IPS-NIHi11 (cell line): Measurements from ENCODE around the gene ENTHD1.
"Not testable (repeated sequence)": the region's sequence is repeated elsewhere in the genome, so short reads cannot be mapped to it uniquely, and the experiment has no call there.

Experiments
- DNase-seq: peaks from one replicate; pipeline ENCODE4 v3.0.0; 2012; ENCODE audit warnings: mixed read lengths, low spot score

The ENTHD1 gene

DNA sequence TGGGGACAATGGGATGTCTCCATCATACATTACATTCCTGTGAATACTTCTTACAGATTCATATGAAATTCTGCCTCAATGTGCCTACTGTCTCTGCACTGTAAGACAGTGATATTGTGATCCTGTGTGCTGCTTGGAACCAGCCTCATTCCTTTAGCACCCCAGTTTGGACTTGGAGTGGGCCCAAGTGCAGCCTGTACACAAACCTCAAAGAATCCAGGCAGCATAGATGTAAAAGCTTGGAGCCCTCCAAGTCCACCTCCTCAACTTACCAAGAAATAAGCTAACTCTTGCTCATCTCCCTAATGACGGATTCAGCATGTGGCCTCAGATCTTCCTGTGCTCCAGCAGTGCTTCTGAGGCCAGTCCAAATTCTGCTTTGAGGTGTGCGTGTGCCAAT lies 31.7 kb upstream of the ENTHD1 start:
- no peak for DNase-seq

DNA sequence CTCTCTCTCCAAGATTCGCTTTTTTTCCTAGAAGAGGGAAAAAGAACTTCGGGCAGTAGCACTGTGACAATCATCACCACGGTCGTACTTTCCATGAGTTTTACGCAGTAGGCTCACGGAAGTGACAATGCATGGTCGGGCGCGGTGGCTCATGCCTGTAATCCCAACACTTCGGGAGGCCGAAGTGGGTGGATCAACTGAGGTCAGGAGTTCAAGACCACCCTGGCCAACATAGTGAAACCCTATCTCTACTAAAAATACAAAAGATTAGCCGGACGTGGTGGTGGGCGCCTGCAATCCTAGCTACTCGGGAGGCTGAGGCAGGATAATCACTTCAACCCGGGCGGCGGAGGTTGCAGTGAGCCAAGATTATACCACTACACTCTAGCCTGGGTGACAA lies 30.7 kb upstream of the ENTHD1 start:
- DNase-seq, result no peak

DNA sequence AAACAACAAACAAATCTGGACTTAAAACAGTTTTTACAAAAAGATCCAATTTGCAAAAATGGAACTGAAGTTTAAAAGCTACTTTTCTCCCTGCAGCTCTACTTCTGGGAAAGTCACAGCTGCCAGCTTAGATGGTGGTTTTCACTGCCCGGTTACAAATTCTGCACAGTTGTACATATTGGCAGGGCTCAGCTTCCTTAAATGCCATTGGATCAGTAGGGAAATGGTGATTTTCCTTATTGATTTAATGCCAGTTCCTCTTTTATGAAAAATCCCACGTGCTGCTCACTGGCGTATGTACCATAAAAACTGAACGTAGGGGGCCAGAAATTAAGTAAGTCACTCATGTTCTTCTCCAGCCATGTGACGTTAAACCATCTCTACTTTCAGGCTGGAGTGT lies 30.1 kb upstream of the ENTHD1 start:
- DNase-seq, result no peak

DNA sequence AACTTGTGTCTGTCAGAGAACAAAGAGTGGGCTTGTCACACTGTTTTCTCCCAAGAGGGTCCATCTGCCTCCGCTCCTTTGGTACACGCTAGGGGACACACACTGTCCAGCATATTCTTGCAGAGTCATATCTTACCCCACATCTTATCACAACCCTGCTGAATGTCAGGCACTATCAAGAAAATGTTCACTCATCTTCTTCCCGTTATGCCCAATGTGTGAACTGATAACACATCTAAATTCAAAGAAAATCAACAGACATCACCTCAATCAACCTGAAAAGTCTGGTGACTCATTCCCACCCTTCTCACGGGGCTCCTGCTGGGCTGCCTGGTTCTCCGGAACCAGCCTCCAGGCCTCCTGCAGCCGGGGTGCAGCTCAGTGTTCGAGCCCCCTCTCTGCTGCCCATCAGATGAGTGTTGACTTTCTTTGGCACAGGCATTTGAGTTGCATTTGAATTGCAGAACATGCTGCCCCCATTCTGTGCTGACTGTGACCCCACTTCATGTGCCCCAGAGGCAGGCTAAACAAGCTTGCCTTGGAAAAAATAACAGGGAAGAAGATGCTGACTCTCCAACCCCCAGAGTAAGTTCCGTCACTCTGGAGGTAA lies 26.7 kb upstream of the ENTHD1 start:
- no peak for DNase-seq

GRCh38 chr22:39917776-39918495 lies 24.4 kb upstream of the ENTHD1 start:
- DNase-seq, result no peak

DNA sequence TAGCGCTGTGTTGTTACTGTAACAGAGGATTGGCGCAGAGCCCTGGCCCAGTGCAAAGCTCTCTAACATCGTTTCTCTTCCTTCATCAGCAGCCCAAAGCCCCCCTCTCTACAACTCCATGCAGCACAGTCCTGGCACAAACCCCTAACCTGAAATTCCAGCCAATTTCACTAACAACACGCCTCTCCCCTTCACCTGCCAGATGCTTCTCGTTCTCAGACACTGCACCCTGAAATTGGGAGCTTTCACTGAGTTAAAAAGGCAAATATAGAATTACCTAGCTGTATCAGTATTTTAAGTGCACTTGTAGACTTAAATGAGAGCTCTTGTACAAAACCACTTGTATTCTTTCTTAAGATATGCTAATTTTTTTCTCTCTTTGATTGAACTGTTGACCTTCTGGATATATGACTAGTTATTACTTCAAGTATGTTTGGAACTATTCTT lies 23.7 kb upstream of the ENTHD1 start:
- DNase-seq, result no peak

DNA sequence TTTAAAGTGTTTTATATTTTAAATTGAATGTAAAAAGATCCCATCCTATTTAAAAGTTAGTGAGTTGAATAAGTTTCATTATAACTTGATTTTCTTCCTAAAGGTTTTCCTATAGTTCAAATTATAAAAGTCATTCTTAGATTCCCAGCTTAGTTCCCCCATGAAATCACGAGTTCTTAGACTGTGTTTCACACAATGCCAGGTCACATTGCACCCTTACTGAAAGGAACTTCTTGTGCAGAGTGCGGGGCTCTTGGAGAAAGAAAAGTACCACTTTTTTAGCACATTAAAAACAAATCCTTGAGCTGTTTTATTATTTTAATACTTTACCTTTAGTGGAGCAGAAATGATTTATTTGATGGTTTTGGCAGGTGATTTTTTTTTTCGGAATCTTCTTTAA lies 22.9 kb upstream of the ENTHD1 start:
- DNase-seq, result no peak

DNA sequence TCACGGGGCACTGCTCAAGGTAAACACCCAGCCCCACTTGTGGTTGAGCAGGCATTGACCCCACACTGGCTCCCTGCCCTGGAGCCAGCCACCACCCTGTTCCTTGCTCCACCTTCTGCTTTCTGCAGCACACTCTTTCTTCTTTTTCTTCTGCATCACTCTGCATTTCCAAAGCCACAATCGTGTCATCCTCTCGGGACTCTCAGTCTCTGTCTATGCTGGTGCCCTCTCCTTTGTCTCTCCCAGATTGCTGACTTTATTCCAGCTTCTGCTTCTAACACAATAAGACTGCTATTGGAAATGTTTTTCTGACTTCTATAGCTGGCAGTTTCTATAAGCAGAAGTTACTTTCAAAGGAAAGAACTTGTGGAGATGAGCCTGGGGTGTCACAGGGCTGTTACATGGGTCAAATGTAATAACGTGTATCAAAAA lies 21.8 kb upstream of the ENTHD1 start:
- DNase-seq, result no peak

DNA sequence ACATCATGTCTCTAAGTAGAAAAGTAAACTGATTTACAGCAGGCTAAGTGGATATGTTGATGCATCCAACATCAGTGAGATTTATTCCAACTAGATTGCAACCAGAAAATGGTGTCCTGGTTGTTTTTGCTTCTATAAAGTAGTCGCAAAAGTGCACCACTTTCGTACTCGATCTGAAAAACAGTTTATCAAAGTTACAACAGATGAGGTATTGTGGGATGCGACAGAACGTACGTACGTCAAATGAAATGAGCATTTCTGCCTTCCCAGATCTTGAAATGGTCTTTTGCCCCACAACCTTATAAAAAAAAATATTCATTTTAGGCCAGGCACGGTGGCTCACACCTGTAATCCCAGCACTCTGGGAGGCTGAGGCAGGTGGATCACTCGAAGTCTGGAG lies 21.0 kb upstream of the ENTHD1 start:
- no peak for DNase-seq

DNA sequence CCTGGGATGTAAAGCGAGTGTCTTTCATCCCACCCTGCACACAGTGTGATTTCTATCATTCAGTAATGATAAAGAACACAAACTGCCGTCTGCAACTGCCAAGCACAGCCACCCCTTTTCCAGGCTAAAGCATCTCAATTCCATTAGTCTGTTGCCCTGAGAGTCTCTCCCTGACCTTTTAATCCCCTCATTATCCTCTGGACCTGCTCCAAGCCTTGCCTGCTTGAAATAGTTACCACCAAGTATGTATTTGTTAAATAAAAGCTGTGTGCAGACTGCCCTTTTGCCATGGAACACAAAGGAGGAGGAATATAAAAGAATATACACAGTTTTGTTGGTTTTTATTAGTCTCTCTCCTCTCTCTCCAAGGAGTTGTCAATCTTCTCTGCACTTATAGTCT lies 20.3 kb upstream of the ENTHD1 start:
- DNase-seq, result no peak

DNA sequence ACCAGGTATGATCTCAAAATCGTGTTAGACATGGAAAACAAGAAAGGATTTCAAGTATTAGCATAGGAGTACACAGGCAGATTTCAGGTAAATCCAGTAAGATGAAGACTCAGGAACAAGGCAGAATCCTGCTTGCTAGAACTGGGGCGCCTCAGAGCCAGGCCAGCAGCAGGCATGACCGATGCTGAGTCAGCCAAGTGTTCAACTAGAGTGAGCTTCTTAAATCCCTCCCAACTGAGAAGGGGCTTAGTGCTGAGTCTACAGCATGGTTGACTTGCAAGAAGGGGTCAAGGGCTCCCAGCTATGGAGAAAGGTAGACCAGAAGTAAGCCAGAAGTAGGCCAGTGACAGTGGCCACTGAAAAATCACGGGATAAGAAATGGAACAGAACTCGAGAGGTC lies 19.8 kb upstream of the ENTHD1 start:
- DNase-seq, result no peak

DNA sequence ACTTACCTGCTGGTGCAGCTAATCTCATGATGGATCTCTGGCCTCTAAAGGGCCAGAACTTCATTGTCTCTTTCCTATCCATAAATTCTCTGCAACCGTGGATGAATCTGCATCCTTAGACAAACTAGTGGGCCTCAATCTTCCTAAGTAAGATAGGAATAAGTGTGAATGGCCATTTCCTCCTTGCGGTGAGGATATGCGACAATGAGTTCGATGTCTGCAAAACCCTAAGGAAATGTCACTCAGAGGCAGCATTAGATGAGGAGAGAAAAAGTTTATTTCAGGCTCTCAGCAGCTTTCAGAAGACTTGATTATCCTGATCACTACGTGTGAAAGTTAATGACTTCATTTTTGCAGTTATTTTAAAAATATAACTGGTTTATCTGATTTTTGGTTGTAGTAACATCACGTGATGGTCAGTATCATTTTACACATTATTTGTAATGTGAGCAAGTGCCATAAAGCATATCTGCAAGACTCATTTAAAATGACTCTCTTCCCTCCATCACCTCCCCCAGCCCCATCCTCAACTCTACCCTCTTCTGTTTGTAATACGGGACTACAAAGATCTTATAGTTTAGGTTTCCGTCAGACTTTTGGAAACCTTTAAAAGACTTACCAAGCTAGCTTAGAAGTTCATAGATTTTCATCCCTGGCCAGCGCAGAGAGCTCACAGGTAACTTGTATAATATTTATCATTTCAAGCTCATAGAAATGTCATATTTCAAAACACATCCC lies 17.5 kb upstream of the ENTHD1 start:
- DNase-seq, result no peak

- DNase-seq, result no peak
Observed at GRCh38 chr22:39908737-39909136, 15.2 kb upstream of the ENTHD1 start.

DNA sequence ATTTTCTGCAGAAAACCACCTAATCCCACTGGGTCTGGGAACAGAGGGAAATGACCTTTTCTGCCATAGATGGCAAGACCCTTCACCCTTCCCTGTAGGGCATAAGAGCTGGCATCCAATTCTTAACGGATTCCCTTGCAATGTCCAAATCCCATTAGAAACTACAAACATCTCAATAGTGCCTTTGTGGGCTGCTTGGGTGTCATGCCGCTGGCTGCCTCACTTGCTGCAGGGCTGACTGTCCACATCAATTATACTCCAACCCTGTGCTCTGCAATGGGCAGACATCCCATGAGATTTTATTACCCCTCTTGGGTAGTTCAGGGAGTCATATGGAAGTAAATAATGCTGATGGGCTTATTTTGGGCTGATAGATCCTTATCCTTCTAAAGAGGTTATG lies 14.6 kb upstream of the ENTHD1 start:
- no peak for DNase-seq

DNA sequence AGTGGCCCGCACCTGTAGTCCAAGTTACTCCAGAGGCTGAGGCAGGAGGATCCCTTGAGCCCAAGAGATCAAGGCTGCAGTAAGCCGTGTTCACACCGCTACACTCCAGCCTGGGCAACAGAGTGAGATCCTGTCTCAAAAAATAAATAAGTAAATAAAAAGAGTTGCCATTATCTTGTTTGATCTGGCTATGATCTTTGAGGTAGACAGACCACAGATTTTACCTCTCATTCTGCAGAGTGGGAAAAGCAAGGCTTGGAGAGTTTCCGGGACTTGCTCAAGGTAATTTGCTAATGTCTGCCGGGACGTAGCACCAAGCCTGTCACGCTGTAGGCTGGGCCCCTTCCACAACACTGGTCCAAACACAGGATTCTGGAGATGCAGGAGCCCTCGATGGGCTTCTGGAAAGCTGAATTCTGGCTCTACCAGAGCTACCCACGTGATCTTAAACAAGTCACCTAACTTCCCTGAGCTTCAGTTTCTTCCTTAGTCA lies 14.1 kb upstream of the ENTHD1 start:
- DNase-seq, result no peak

GRCh38 chr22:39907047-39907446 lies 13.5 kb upstream of the ENTHD1 start:
- no peak for DNase-seq

- DNase-seq, result peak; percentile 23
Observed at GRCh38 chr22:39906207-39906606, 12.6 kb upstream of the ENTHD1 start.

GRCh38 chr22:39905687-39906086 lies 12.1 kb upstream of the ENTHD1 start:
- DNase-seq, result no peak

- DNase-seq, result no peak
Observed at GRCh38 chr22:39904862-39905261, 11.3 kb upstream of the ENTHD1 start.

DNA sequence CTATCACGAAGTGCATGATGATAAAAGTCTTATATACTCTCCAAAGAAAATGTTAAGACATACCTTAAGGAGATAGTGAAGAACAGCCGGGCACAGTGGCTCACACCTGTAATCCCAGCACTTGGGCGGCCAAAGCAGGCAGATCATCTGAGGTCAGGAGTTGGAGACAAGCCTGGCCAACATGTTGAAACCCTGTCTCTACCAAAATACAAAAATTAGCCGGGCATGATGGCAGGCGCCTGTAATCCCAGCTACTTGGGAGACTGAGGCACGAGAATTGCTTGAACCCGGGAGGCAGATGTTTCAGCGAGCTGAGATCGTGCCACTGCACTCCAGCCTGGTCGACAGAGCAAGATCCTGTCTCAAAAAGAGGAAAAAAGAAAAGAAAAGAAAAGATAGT lies 10.5 kb upstream of the ENTHD1 start:
- not testable (repeated sequence) for DNase-seq

GRCh38 chr22:39901565-39902146 lies 8.1 kb upstream of the ENTHD1 start:
- DNase-seq, result no peak

DNA sequence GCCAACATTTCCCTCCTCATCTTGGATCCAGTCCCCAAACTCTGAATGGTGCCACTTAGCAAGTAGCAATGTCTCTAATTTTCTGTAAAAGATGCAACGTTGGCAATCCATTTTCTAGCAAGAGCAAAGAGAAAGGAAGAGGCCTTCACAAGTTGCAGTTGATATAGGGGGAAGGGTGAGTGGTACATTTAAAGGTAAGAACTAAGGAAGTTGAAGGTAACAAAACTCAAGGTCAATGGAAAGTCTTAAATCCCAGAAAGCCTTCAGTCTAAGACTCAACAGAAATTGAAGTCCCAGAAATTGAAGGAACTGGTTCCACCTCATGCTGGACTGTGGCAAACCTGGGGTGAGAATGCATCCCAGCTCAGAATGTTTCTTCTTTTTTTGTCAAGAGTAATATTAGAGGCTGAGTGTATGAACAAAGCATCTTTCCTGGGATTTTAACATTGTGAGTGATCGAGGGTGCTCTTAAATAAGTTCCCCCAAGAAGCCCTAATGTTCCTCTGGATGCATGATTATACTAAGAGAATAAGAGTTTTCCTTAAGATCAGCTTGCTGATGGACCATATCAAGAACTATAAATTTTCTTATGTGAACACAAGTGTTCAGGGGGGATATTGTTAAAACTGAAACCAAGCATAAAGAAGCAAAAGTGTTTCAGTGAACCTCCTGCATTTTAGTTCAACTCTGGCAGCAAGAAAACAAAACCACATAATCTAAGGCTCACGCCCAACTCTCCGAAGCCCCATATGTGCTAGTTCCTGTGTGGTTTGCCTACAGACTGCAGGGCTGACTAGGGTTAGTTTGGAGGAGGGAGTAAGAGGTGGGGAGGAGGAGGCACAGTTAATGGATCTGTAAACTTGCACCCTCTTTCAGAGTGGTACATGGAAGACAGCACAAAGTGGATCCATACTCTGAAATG lies 7.0 kb upstream of the ENTHD1 start, which contains the start of gene GRAP2:
Gene GRAP2, plus strand, starts transcription at position 779 of the 922 bp plus-strand sequence. CDS start 46,023 bp downstream, outside the sequence.
- DNase-seq, result no peak
